AG10803 (cell line): Measurements from ENCODE around the gene NDRG2.
A peak's percentile ranks its signal among the peaks of the same experiment; 100 is the strongest.
"Not testable (repeated sequence)": the region's sequence is repeated elsewhere in the genome, so short reads cannot be mapped to it uniquely, and the experiment has no call there.

Source experiments
- DNase-seq: peaks from one replicate; pipeline ENCODE4 v3.0.0; 2010; ENCODE audit warnings: low read depth
- H3K4me3 ChIP-seq: 2 replicates; pipeline ENCODE4 v1.5.1; 2011; ENCODE audit warnings: mild to moderate bottlenecking, low read length, control low read depth
- TF ChIP-seq, protein P1 (sequence below): conservative IDR thresholded peaks from 2 replicates; pipeline ENCODE4 v1.5.1; 2011; ENCODE audit warnings: mild to moderate bottlenecking, low read length, control low read depth, inconsistent platforms

The NDRG2 gene

DNA sequence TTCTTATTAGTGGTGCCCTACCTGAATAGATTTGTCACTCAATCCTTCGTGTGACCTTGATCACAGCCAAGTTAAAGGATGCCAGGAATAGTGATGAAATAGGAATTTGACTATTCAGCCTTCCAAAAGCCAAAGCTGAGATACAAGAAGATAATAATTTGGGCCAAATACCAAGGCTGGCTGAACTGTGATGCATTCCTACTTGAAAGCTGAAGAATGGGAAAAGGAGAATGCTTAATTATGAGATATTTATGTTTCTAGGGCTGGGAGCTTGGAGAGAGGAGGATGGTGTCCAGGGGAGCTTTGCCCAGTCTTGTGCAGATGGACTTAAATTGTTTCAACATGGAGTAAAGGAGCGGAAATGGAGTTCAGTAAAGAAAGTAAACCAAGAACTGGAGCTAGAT, 22.5 kb upstream of the NDRG2 start:
- TF ChIP-seq, protein P1, sequence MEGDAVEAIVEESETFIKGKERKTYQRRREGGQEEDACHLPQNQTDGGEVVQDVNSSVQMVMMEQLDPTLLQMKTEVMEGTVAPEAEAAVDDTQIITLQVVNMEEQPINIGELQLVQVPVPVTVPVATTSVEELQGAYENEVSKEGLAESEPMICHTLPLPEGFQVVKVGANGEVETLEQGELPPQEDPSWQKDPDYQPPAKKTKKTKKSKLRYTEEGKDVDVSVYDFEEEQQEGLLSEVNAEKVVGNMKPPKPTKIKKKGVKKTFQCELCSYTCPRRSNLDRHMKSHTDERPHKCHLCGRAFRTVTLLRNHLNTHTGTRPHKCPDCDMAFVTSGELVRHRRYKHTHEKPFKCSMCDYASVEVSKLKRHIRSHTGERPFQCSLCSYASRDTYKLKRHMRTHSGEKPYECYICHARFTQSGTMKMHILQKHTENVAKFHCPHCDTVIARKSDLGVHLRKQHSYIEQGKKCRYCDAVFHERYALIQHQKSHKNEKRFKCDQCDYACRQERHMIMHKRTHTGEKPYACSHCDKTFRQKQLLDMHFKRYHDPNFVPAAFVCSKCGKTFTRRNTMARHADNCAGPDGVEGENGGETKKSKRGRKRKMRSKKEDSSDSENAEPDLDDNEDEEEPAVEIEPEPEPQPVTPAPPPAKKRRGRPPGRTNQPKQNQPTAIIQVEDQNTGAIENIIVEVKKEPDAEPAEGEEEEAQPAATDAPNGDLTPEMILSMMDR = no peak
- peak; percentile 96 for DNase-seq

DNA sequence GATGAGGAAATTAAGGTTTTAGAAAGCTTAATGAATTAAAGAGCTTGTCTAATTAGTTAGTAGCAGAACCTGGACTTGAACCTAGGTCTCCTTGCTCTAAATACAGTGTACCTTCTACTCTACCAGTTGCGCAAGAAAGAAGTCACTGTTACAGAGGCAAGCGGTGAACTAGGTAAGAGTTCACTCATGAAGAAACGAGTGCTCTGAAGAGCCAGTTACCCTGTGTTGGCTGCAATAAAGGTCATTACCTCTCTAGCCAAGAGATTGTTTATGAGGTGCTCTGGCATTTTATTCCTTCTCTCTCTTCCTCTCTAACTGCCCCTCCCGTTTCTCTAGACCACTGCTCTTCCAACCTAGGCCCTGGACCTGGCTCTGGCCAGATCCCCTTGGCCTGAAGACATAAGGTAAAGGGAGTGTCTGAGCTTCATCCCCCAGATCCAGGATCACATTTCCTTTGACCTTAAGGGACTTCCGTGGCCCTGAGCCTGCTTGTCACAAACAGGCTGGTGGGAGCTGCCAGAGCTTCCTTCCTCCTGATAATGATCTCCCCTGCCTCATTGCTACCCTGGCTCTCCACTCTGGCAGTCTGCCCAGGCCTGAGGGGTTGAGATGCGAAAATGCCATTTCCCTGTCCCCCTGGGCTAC, 19.2 kb upstream of the NDRG2 start:
- no peak for DNase-seq
- TF ChIP-seq, protein P1 = no peak
- H3K4me3 ChIP-seq = no peak overlapping the region

More for the DNA sequence above, 22.5 kb upstream of the NDRG2 start:
- H3K4me3 ChIP-seq = no peak overlapping the region

DNA sequence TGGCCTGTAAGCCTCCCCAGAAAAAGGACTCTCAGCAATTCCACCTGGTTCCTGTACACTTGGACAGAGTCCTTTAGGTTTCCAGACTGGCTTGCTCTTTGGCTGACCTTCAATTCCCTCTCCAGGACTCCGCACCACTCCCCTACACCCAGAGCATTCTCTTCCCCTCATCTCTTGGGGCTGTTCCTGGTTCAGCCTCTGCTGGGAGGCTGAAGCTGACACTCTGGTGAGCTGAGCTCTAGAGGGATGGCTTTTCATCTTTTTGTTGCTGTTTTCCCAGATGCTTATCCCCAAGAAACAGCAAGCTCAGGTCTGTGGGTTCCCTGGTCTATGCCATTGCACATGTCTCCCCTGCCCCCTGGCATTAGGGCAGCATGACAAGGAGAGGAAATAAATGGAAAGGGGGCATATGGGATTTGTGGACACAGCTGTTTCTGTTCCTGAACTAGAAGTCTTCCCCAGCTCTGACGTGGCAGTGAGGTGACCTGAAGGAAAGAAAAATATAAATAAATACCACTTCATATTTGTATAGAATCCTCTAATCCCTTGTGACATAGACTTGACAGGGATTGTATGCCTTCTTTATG, 18.6 kb upstream of the NDRG2 start:
- H3K4me3 ChIP-seq = no peak overlapping the region
- no peak for DNase-seq
- TF ChIP-seq, protein P1 = no peak

DNA sequence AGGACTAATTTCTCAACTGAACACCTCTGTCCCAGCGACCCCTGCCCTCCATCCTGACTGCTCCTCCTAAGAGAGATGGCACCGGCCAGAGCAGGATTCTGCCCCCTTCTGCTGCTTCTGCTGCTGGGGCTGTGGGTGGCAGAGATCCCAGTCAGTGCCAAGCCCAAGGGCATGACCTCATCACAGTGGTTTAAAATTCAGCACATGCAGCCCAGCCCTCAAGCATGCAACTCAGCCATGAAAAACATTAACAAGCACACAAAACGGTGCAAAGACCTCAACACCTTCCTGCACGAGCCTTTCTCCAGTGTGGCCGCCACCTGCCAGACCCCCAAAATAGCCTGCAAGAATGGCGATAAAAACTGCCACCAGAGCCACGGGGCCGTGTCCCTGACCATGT, 18.1 kb upstream of the NDRG2 start:
- TF ChIP-seq, protein P1 = no peak
- H3K4me3 ChIP-seq = no peak overlapping the region
- peak; percentile 25 for DNase-seq

DNA sequence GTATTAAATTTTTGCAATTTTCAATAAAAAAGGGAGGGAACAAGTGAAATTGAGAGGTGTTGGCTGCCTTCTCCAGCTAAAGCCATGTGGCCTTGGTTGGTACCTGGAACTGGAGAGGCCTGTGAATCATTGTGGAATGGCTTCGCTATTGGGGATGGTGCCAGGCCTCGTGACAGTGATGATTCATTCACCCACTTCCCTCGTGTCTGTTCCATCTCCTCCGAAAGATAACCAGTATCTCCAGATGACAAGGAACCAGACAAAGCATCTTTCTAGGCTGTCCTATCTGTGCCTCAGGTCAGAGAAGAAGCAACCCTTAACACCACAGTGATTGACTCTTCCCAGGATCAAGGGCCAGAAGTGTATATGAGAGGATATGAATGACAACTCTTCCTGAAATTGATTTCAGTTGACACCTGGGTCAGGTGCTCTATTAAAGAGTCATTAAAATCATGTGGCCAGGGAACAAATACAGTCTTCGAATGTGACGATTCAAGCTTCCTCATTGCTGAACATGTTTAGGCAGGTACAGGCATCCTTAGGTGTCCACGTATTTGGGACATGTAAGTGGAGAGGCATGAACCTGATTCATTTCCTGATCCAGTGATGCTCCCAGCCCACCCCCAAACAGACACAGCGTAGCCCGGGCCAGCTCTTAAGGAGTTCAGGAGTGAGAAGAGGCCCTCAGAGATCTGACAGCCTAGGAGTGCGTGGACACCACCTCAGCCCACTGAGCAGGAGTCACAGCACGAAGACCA, 17.0 kb upstream of the NDRG2 start, which contains the start of gene RNASE7:
RNASE7 (plus strand) TSS at position 687 of the 758 bp plus-strand sequence. CDS start 631 bp downstream, outside the sequence.
- TF ChIP-seq, protein P1 = no peak
- no peak within 1 kb of the TSS for H3K4me3 ChIP-seq
- DNase-seq = peak; percentile 58

DNA sequence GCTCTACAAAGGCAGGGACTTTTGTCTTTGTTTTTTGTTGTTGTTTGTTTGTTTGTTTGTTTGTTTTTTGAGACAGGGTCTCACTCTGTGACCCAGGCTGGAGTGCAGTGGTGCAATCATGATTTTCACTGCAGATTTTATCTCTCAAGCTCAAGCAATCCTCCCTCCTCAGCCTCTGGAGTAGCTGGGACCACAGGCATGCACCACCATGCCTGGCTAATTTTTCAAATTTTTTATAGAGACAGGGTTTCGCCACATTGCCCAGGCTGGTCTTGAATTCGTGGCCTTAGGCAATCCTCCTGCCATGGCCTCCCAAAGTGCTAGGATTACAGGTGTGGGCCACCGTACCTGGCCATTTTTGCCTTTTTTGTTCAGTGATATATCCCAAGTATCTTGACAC, 16.1 kb upstream of the NDRG2 start:
- not testable (repeated sequence) for H3K4me3 ChIP-seq
- peak; percentile 57 for DNase-seq

DNA sequence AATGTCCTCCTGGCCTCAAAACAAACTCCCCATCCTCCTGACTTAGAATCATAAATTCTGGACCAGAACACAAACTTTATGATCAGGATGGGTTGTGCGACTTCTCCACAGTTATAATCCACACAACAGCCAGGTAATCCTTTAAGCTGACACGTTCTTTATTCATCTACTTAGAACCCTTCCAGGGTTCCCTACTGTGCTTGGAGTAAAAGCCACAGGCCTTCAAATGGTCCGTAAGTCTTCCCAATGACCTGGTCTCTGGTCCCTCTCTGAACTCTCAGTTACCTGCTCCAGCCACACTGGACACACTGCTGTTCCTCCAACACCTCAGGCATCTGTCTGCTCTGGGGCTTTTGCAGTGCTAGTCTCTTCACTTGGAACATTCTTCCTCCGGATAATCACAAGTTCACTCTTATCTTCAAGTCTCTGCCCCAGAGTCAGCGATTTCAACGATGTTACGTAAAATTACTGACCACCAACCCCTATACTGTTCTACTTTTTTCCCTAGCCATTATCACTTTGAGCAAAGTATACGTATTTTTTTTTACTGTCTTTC, 15.6 kb upstream of the NDRG2 start:
- TF ChIP-seq, protein P1 = no peak
- H3K4me3 ChIP-seq = no peak overlapping the region
- no peak for DNase-seq
